HG03108 (cell line): ENCODE measurements around the gene TMEM117.

Experiments
- ATAC-seq: cut with Tn5 transposase; IDR thresholded peaks from one replicate; pipeline ENCODE4 v1.9.1; 2021; ENCODE audit warnings: moderate library complexity; ENCODE audit not compliant: unreplicated experiment

TMEM117 gene

GRCh38 chr12:43957732-43958372 lies 122.0 kb downstream of the TMEM117 start:
- ATAC-seq: peak; percentile 97

- no peak for ATAC-seq
Observed at GRCh38 chr12:43964033-43964432, 128.2 kb downstream of the TMEM117 start.

GRCh38 chr12:43964961-43965360 lies 129.1 kb downstream of the TMEM117 start:
- no peak for ATAC-seq

- no peak for ATAC-seq
Observed at GRCh38 chr12:43965899-43966298, 130.0 kb downstream of the TMEM117 start.

GRCh38 chr12:43968736-43969135 lies 132.9 kb downstream of the TMEM117 start:
- ATAC-seq: no peak

- no peak for ATAC-seq
Observed at GRCh38 chr12:43969882-43970281, 134.0 kb downstream of the TMEM117 start.

GRCh38 chr12:43973385-43973784 lies 137.5 kb downstream of the TMEM117 start:
- no peak for ATAC-seq

GRCh38 chr12:43973993-43974392 lies 138.1 kb downstream of the TMEM117 start:
- ATAC-seq: no peak

GRCh38 chr12:43976027-43976426 lies 140.1 kb downstream of the TMEM117 start:
- ATAC-seq: no peak

GRCh38 chr12:43978556-43978955 lies 142.7 kb downstream of the TMEM117 start:
- ATAC-seq: no peak

- ATAC-seq: no peak
Observed at GRCh38 chr12:43979450-43979849, 143.6 kb downstream of the TMEM117 start.

GRCh38 chr12:43980627-43981191 lies 144.8 kb downstream of the TMEM117 start:
- ATAC-seq: no peak

GRCh38 chr12:43981726-43982125 lies 145.8 kb downstream of the TMEM117 start:
- no peak for ATAC-seq

- ATAC-seq: no peak
Observed at GRCh38 chr12:43982544-43982943, 146.7 kb downstream of the TMEM117 start.

- peak; percentile 86 for ATAC-seq
Observed at GRCh38 chr12:43988838-43989560, 153.1 kb downstream of the TMEM117 start.

- no peak for ATAC-seq
Observed at GRCh38 chr12:43992856-43993255, 157.0 kb downstream of the TMEM117 start.

- peak; percentile 93 for ATAC-seq
Observed at GRCh38 chr12:44000309-44000952, 164.6 kb downstream of the TMEM117 start.

- ATAC-seq: no peak
Observed at GRCh38 chr12:44002607-44003006, 166.7 kb downstream of the TMEM117 start.

GRCh38 chr12:44003721-44004120 lies 167.8 kb downstream of the TMEM117 start:
- no peak for ATAC-seq

GRCh38 chr12:44015333-44015941 lies 179.6 kb downstream of the TMEM117 start:
- peak; percentile 66 for ATAC-seq

- ATAC-seq: no peak
Observed at GRCh38 chr12:44017216-44017615, 181.3 kb downstream of the TMEM117 start.
